22Rv1 (cell line): ENCODE data around the gene CDH8.

ENCODE experiments used
- H3K27ac ChIP-seq: fragments of 450-650 bp; 2 replicates; pipeline ENCODE4 v1.5.1; 2017
- CTCF ChIP-seq: fragments of 450-650 bp; IDR thresholded peaks from 2 replicates; pipeline ENCODE4 v1.5.1; 2017; ENCODE audit warnings: mild to moderate bottlenecking
- ZFX ChIP-seq: fragments of 450-650 bp; IDR thresholded peaks from 2 replicates; pipeline ENCODE4 v1.6.1; 2017; ENCODE audit warnings: antibody characterized with exemption, borderline replicate concordance

CDH8 gene

GRCh38 chr16:62034231-62035114 is 1.8 kb downstream of the CDH8 start:
- no peak for TF ChIP-seq CTCF
- TF ChIP-seq ZFX, result no peak

DNA sequence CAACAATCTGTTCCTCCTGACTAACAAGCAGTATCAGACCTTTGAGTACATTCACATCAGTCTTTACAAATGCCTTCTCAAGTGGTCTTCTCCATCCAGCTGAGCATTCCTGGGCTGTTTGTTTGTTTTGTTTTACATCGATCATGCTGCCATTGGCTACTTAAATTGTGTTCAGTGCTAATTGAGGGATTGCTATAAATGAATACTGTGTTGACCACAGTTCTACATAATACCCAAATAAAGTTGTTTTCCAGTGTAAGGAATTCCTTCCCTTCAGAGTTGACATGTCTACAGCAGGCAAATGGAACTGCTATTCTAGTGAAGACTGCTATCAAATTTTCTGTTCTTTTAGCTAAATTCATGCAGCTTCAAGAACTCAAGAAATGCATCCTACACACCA is 3.2 kb downstream of the CDH8 start:
- no peak overlapping the region for H3K27ac ChIP-seq
- TF ChIP-seq ZFX (no peak), CTCF (no peak)

More at GRCh38 chr16:62034231-62035114, 1.8 kb downstream of the CDH8 start:
- H3K27ac ChIP-seq, result no peak overlapping the region

GRCh38 chr16:62029947-62030346 is 6.3 kb downstream of the CDH8 start:
- TF ChIP-seq ZFX (no peak), CTCF (no peak)
- H3K27ac ChIP-seq, result no peak overlapping the region

DNA sequence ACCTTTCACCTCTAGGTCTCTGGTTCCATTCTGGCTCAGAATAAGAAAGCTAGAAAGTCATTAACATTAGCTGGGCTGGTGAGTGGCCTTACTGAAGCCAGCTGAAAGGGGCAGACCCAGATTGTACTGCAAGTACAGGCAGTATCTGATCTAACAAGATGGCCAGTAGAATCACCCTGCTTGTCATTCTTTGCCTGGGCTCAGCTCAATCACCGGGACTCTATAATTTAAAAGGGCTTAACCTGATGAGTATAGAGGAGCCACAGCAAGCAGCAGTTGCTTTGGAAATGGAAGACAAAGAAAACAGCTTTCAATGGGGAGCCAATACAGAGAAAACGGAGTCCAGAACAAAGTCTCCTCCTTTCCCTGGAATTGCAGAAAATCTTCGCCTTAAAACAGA is 13.6 kb downstream of the CDH8 start:
- TF ChIP-seq ZFX, result no peak
- TF ChIP-seq CTCF, result no peak
- no peak overlapping the region for H3K27ac ChIP-seq

- H3K27ac ChIP-seq, result no peak overlapping the region
- TF ChIP-seq CTCF, result no peak
- TF ChIP-seq ZFX, result no peak
Measured at GRCh38 chr16:62021161-62021581, 15.1 kb downstream of the CDH8 start.

DNA sequence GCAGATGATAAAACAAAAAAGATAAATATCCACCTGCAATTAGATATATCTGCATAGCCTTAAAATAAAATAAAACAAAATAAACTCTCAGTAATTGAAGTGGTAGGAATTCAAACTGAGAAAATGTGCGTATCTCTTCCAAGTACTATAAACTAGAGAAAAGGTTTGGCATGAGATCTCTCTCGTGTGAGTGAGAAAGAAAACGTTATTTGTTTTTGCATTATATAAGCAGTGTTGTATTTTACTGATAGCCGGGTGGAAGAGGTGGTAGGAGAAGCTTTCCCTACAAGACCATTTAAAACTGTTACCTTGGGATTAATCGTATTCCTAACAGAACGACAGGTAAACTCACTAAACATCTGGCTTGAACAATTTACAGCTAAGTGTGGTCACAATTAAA is 15.6 kb downstream of the CDH8 start:
- TF ChIP-seq CTCF (no peak), ZFX (no peak)
- no peak overlapping the region for H3K27ac ChIP-seq

DNA sequence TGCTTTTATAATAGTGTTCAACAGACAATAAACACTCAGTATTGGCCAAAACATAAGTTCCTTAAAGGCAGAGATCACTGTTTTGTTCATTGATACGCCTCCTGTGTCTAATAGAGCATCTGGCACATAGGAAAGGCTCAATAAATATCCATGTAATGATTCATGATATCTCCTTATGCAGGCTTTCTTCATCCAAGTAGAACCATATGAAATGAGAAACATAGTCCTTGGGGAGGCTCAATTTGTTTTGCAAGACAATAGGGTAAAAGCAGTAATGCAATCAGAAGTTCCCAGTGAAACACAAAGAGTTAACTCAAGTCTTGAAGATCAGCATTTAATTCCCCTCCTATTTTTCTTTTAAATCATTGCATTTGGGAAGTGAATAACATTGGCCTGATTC is 16.4 kb downstream of the CDH8 start:
- TF ChIP-seq ZFX (no peak), CTCF (no peak)
- no peak overlapping the region for H3K27ac ChIP-seq
